Measurements from ENCODE around the gene GRB10. TPM values are rescaled to one million over a fixed set of nuclear protein-coding genes. Genes with fewer than 3 reads are reported as not detected.

GRB10 gene
- total RNA-seq, 1 experiment from 2014 or later: 47.9 TPM

DNA sequence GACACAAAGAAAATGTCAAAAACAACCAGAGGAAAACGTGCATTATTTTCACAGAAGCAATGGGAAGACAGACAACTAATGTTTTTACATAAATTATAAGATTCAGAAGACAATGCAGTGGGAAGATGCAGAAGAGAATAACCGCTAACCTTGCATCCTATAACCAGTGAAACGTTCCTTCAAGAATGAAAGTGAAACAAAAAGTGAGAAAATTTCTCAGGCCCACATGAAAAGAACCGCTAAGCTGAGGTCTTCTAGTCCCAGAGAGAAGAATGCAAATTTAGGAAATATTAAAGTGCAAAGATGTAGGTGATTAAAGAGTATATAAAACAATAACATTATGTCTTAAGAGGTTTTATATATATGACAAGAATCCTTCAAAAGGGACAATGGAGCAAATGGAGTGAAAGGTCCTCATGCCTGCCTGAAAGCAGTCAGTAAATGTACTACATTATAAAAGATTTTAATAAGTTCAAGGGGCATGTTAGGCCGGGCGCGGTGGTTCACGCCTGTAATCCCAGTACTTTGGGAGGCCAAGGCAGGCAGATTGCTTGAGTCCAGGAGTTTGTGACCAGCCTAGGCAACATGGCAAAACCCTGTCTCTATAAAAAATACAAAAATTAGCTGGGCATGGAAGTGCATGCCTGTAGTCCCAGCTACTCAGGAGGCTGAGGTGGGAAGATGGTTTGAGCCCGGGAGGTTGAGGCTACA lies 174.3 kb downstream of the GRB10 start:
- POLR2A ChIA-PET (ENCODE audit: unreplicated experiment): interaction anchor here (0.6 kb wide), 1 partner anchor 168 kb away, joined by 10 read pairs; no protein-coding TSS in a partner anchor

DNA sequence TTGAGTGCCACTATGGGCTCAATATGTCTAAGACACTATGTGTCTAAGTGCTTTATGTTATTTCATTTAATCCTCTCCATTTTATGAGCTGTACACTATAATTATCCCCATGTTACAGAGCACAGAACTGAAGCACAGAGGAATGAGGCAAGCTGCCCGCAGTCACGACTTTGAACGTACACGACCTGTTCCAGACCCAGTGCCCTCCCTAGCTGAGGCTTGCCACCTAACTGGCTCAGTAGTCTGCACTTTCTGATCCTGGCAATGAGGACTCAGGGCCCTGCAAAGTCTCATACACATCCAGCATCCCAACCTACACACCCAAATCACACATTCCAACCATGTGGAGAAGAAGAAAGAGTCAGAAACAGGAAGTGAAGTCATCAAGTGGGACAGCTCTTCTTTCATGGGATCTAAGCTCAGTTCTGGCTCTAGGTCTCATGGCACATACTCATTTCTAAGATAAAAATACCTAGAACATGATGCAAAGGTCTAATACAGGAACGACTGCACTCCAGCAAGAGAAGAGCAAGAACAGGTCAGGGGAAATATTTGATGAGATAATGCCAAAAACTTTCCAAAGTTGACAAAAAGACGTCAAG lies 175.1 kb downstream of the GRB10 start:
- POLR2A ChIA-PET (ENCODE audit: unreplicated experiment): no interaction called here
- Histone ChIP-seq H3K4me3 (no peak overlapping the region), H3K9me3 (ENCODE audit: insufficient read depth, low read depth) (no peaks in the 10 kb centered on the region), H2AFZ (no peak overlapping the region), H3K4me2 (no peak overlapping the region), H3K9me2 (ENCODE audit: insufficient read depth) (no peaks in the 10 kb centered on the region), H3K27ac (no peak overlapping the region), H3K4me1 (replicated peaks; ENCODE audit: insufficient read depth) (peaks cover 6% of the 10 kb centered on the region), H4K20me1 (ENCODE audit: insufficient read depth) (peaks cover 14% of the 10 kb centered on the region), H3K27me3 (ENCODE audit: insufficient read depth, low read depth) (no peaks in the 10 kb centered on the region), H3K36me3 (ENCODE audit: low read depth) (peaks cover 31% of the 10 kb centered on the region), H3K79me2 (ENCODE audit: low read depth) (no peaks in the 10 kb centered on the region), H3F3A (ENCODE audit: insufficient read depth, low read depth) (peaks cover 12% of the 10 kb centered on the region; the same call in 1 of the 2 replicates)
- no peak for DNase-seq
- CTCF ChIA-PET: no interaction called here
- BruUV-seq (replicated peaks): no TSS peak
- TF ChIP-seq, protein P1, sequence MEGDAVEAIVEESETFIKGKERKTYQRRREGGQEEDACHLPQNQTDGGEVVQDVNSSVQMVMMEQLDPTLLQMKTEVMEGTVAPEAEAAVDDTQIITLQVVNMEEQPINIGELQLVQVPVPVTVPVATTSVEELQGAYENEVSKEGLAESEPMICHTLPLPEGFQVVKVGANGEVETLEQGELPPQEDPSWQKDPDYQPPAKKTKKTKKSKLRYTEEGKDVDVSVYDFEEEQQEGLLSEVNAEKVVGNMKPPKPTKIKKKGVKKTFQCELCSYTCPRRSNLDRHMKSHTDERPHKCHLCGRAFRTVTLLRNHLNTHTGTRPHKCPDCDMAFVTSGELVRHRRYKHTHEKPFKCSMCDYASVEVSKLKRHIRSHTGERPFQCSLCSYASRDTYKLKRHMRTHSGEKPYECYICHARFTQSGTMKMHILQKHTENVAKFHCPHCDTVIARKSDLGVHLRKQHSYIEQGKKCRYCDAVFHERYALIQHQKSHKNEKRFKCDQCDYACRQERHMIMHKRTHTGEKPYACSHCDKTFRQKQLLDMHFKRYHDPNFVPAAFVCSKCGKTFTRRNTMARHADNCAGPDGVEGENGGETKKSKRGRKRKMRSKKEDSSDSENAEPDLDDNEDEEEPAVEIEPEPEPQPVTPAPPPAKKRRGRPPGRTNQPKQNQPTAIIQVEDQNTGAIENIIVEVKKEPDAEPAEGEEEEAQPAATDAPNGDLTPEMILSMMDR (conservative IDR thresholded peaks at IDR 0.05): no peak
- no peak for TF ChIP-seq EZH2 (IDR thresholded peaks at IDR 0.05; ENCODE audit: low read depth)
- intact Hi-C loops (cut with micrococcal nuclease; ENCODE audit: unreplicated experiment): no loop called here

More for the DNA sequence above, 174.3 kb downstream of the GRB10 start:
- Histone ChIP-seq H4K20me1 (ENCODE audit: insufficient read depth) (peaks cover 14% of the 10 kb centered on the region), H3K9me3 (ENCODE audit: insufficient read depth, low read depth) (no peaks in the 10 kb centered on the region), H3K27me3 (ENCODE audit: insufficient read depth, low read depth) (no peaks in the 10 kb centered on the region), H2AFZ (no peak overlapping the region), H3K79me2 (ENCODE audit: low read depth) (no peaks in the 10 kb centered on the region), H3K36me3 (ENCODE audit: low read depth) (peaks cover 30% of the 10 kb centered on the region), H3K27ac (no peak overlapping the region), H3F3A (ENCODE audit: insufficient read depth, low read depth) (peaks cover 12% of the 10 kb centered on the region; the same call in 1 of the 2 replicates), H3K4me3 (no peak overlapping the region), H3K4me1 (replicated peaks; ENCODE audit: insufficient read depth) (peaks cover 6% of the 10 kb centered on the region), H3K4me2 (no peak overlapping the region), H3K9me2 (ENCODE audit: insufficient read depth) (no peaks in the 10 kb centered on the region)
- no TSS peak for BruUV-seq (replicated peaks)
- CTCF ChIA-PET: no interaction called here
- no peak for DNase-seq
- intact Hi-C loops (cut with micrococcal nuclease; ENCODE audit: unreplicated experiment): no loop called here
- TF ChIP-seq, protein P1 (conservative IDR thresholded peaks at IDR 0.05): no peak
- TF ChIP-seq EZH2 (IDR thresholded peaks at IDR 0.05; ENCODE audit: low read depth): no peak

GRCh38 chr7:50605059-50605458 lies 177.6 kb downstream of the GRB10 start:
- DNase-seq: no peak
- Histone ChIP-seq H3K4me3 (no peak overlapping the region), H3K27ac (no peak overlapping the region), H4K20me1 (ENCODE audit: insufficient read depth) (peaks cover 20% of the 10 kb centered on the region), H3F3A (ENCODE audit: insufficient read depth, low read depth) (no peaks in the 10 kb centered on the region), H3K79me2 (ENCODE audit: low read depth) (no peaks in the 10 kb centered on the region), H3K4me1 (replicated peaks; ENCODE audit: insufficient read depth) (no peaks in the 10 kb centered on the region), H3K9me3 (ENCODE audit: insufficient read depth, low read depth) (no peaks in the 10 kb centered on the region), H2AFZ (no peak overlapping the region), H3K4me2 (no peak overlapping the region), H3K36me3 (ENCODE audit: low read depth) (peaks cover 15% of the 10 kb centered on the region; the same call in 1 of the 2 replicates), H3K27me3 (ENCODE audit: insufficient read depth, low read depth) (no peaks in the 10 kb centered on the region), H3K9me2 (ENCODE audit: insufficient read depth) (no peaks in the 10 kb centered on the region)
- POLR2A ChIA-PET (ENCODE audit: unreplicated experiment): no interaction called here
- TF ChIP-seq, protein P1 (conservative IDR thresholded peaks at IDR 0.05): no peak
- no peak for TF ChIP-seq EZH2 (IDR thresholded peaks at IDR 0.05; ENCODE audit: low read depth)
- CTCF ChIA-PET: no interaction called here
- no TSS peak for BruUV-seq (replicated peaks)
- intact Hi-C loops (cut with micrococcal nuclease; ENCODE audit: unreplicated experiment): no loop called here
